ENCODE measurements around the gene FMNL2.

FMNL2 gene

GRCh38 chr2:152556506-152556905 lies 221.5 kb downstream of the FMNL2 start:
- H3K79me2 ChIP-seq (ENCODE audit: insufficient read depth, low read length), result no peaks in the 10 kb centered on the region
- no peak overlapping the region for H3K9ac ChIP-seq (ENCODE audit: low read length)
- H3K36me3 ChIP-seq (ENCODE audit: insufficient read depth, low read length), result no peaks in the 10 kb centered on the region
- H3K9me2 ChIP-seq (ENCODE audit: low read depth, low read length), result no peaks in the 10 kb centered on the region
- H3K9me3 ChIP-seq (ENCODE audit: low read length), result no peaks in the 10 kb centered on the region; the same call in 1 of the 2 replicates
- H3K27me3 ChIP-seq (ENCODE audit: insufficient read depth, low read length), result 0 out of 2 replicates have a peak, but pooled peaks cover under 1% of the 10 kb centered on the region
- H3K4me2 ChIP-seq (ENCODE audit: low read length), result no peak overlapping the region
- H3K4me1 ChIP-seq (ENCODE audit: insufficient read depth, low read length, severe bottlenecking), result no peaks in the 10 kb centered on the region
- no peak overlapping the region for H3K4me3 ChIP-seq (ENCODE audit: low read depth, low read length, poor library complexity, severe bottlenecking)
- H3K27ac ChIP-seq (ENCODE audit: low read depth, low read length, poor library complexity, severe bottlenecking), result no peak overlapping the region
- no peaks in the 10 kb centered on the region for H3F3A ChIP-seq (ENCODE audit: insufficient read depth, low read length)
- H2AFZ ChIP-seq (ENCODE audit: low read length), result no peak overlapping the region
- no peaks in the 10 kb centered on the region for H4K20me1 ChIP-seq (ENCODE audit: insufficient read depth, low read length)
- no peak for TF ChIP-seq EZH2 (IDR thresholded peaks at IDR 0.05; ENCODE audit: borderline replicate concordance, low read length)
- TF ChIP-seq CTCF (IDR thresholded peaks at IDR 0.05; ENCODE audit: low read length), result no peak

GRCh38 chr2:152557273-152557888 lies 222.4 kb downstream of the FMNL2 start:
- H3K36me3 ChIP-seq (ENCODE audit: insufficient read depth, low read length), result no peaks in the 10 kb centered on the region
- no peaks in the 10 kb centered on the region for H3K9me2 ChIP-seq (ENCODE audit: low read depth, low read length)
- TF ChIP-seq CTCF (IDR thresholded peaks at IDR 0.05; ENCODE audit: low read length), result no peak
- TF ChIP-seq EZH2 (IDR thresholded peaks at IDR 0.05; ENCODE audit: borderline replicate concordance, low read length), result no peak
- no peak overlapping the region for H3K4me3 ChIP-seq (ENCODE audit: low read depth, low read length, poor library complexity, severe bottlenecking)
- no peak overlapping the region for H3K4me2 ChIP-seq (ENCODE audit: low read length)
- no peak overlapping the region for H3K9ac ChIP-seq (ENCODE audit: low read length)
- H3K27me3 ChIP-seq (ENCODE audit: insufficient read depth, low read length), result no peaks in the 10 kb centered on the region
- no peak overlapping the region for H3K27ac ChIP-seq (ENCODE audit: low read depth, low read length, poor library complexity, severe bottlenecking)
- no peaks in the 10 kb centered on the region; the same call in 1 of the 2 replicates for H3K9me3 ChIP-seq (ENCODE audit: low read length)
- H3K79me2 ChIP-seq (ENCODE audit: insufficient read depth, low read length), result no peaks in the 10 kb centered on the region
- H2AFZ ChIP-seq (ENCODE audit: low read length), result no peak overlapping the region
- H3K4me1 ChIP-seq (ENCODE audit: insufficient read depth, low read length, severe bottlenecking), result no peaks in the 10 kb centered on the region
- H3F3A ChIP-seq (ENCODE audit: insufficient read depth, low read length), result no peaks in the 10 kb centered on the region
- no peaks in the 10 kb centered on the region for H4K20me1 ChIP-seq (ENCODE audit: insufficient read depth, low read length)

- Histone ChIP-seq H3K4me3 (ENCODE audit: low read depth, low read length, poor library complexity, severe bottlenecking) (no peak overlapping the region), H3K4me1 (ENCODE audit: insufficient read depth, low read length, severe bottlenecking) (no peaks in the 10 kb centered on the region), H4K20me1 (ENCODE audit: insufficient read depth, low read length) (no peaks in the 10 kb centered on the region), H3K36me3 (ENCODE audit: insufficient read depth, low read length) (no peaks in the 10 kb centered on the region), H3K4me2 (ENCODE audit: low read length) (no peak overlapping the region), H3K27ac (ENCODE audit: low read depth, low read length, poor library complexity, severe bottlenecking) (no peak overlapping the region), H3K27me3 (ENCODE audit: insufficient read depth, low read length) (no peaks in the 10 kb centered on the region), H3K79me2 (ENCODE audit: insufficient read depth, low read length) (no peaks in the 10 kb centered on the region), H3K9me3 (ENCODE audit: low read length) (no peaks in the 10 kb centered on the region; the same call in 1 of the 2 replicates), H2AFZ (ENCODE audit: low read length) (no peak overlapping the region), H3F3A (ENCODE audit: insufficient read depth, low read length) (no peaks in the 10 kb centered on the region), H3K9me2 (ENCODE audit: low read depth, low read length) (no peaks in the 10 kb centered on the region), H3K9ac (ENCODE audit: low read length) (no peak overlapping the region)
- TF ChIP-seq CTCF (IDR thresholded peaks at IDR 0.05; ENCODE audit: low read length), result no peak
- no peak for TF ChIP-seq EZH2 (IDR thresholded peaks at IDR 0.05; ENCODE audit: borderline replicate concordance, low read length)
These were observed 223.4 kb downstream of the FMNL2 start for GRCh38 chr2:152558158-152558984.
